NCI-H82 treated with DMSO at 0.1 percent for 48 hours (cell line): ENCODE data around the gene SH3BP1.
"Not testable (repeated sequence)": the region's sequence is repeated elsewhere in the genome, so short reads cannot be mapped to it uniquely, and the experiment has no call there.

Source experiments
- DNase-seq: peaks from one replicate; lab custom pipeline; 2025; ENCODE audit not compliant: unreplicated experiment; lab: John Stamatoyannopoulos, UW

The SH3BP1 gene

GRCh38 chr22:37633089-37633624 lies 6.3 kb upstream of the SH3BP1 start:
- no peak for DNase-seq

GRCh38 chr22:37633625-37634416 lies 5.6 kb upstream of the SH3BP1 start:
- no peak for DNase-seq

GRCh38 chr22:37634417-37634924 lies 5.0 kb upstream of the SH3BP1 start:
- DNase-seq = no peak

- DNase-seq = no peak
These were observed 4.3 kb upstream of the SH3BP1 start for GRCh38 chr22:37635157-37635556.

GRCh38 chr22:37636186-37636948 lies 3.1 kb upstream of the SH3BP1 start:
- no peak for DNase-seq

- DNase-seq = no peak
These were observed 2.6 kb upstream of the SH3BP1 start for GRCh38 chr22:37636949-37637273.

- no peak for DNase-seq
These were observed 939 bp upstream of the SH3BP1 start for GRCh38 chr22:37638391-37639069.

- no peak for DNase-seq
These were observed 512 bp downstream of the SH3BP1 start for GRCh38 chr22:37639771-37640590.

- no peak for DNase-seq
These were observed 1.4 kb downstream of the SH3BP1 start for GRCh38 chr22:37640591-37641560.

GRCh38 chr22:37641561-37641949 lies 2.1 kb downstream of the SH3BP1 start:
- no peak for DNase-seq

- no peak for DNase-seq
These were observed 3.9 kb downstream of the SH3BP1 start for GRCh38 chr22:37643225-37643847.

- no peak for DNase-seq
These were observed 7.8 kb downstream of the SH3BP1 start for GRCh38 chr22:37647317-37647716.

GRCh38 chr22:37647928-37648327 lies 8.5 kb downstream of the SH3BP1 start:
- no peak for DNase-seq

- DNase-seq = no peak
These were observed 11.1 kb downstream of the SH3BP1 start for GRCh38 chr22:37650463-37651136.

- DNase-seq = no peak
These were observed 15.2 kb downstream of the SH3BP1 start for GRCh38 chr22:37654563-37655251.

- DNase-seq = no peak
These were observed 15.7 kb downstream of the SH3BP1 start for GRCh38 chr22:37655252-37655563.

GRCh38 chr22:37656583-37656982 lies 17.1 kb downstream of the SH3BP1 start:
- not testable (repeated sequence) for DNase-seq

- no peak for DNase-seq
These were observed 18.2 kb downstream of the SH3BP1 start for GRCh38 chr22:37657590-37658132.
